Measurements from ENCODE around the gene PLPP1.

DNA sequence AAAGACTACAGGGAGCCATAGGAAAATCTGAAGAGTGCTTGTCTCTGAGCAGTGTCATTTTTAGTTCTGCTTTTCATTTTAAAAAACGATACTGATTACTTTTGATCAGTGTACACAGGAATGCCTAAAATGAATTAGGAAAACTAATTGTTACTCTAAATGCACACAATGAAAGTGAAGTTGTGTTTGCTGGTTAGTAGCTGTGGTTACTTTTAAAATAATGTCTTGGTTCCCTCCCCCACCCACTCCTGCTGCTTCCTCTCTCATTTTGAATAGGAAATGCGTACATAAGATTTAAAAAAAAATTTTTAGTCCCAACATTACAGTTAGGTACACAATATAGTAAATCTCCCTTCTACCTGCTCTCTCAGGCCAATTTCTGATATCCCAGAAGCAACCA is 47.5 kb upstream of the PLPP1 start:
- TF ChIP-seq, protein P1, sequence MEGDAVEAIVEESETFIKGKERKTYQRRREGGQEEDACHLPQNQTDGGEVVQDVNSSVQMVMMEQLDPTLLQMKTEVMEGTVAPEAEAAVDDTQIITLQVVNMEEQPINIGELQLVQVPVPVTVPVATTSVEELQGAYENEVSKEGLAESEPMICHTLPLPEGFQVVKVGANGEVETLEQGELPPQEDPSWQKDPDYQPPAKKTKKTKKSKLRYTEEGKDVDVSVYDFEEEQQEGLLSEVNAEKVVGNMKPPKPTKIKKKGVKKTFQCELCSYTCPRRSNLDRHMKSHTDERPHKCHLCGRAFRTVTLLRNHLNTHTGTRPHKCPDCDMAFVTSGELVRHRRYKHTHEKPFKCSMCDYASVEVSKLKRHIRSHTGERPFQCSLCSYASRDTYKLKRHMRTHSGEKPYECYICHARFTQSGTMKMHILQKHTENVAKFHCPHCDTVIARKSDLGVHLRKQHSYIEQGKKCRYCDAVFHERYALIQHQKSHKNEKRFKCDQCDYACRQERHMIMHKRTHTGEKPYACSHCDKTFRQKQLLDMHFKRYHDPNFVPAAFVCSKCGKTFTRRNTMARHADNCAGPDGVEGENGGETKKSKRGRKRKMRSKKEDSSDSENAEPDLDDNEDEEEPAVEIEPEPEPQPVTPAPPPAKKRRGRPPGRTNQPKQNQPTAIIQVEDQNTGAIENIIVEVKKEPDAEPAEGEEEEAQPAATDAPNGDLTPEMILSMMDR (IDR thresholded peaks at IDR 0.05; ENCODE audit: low read depth, low read length): no peak
- TF ChIP-seq, protein P2, sequence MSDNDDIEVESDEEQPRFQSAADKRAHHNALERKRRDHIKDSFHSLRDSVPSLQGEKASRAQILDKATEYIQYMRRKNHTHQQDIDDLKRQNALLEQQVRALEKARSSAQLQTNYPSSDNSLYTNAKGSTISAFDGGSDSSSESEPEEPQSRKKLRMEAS (IDR thresholded peaks at IDR 0.05; ENCODE audit: low read depth, low read length): no peak

Measured in NB4 (cell line).